ENCODE measurements around the gene HYAL2. TPM values are rescaled to one million over a fixed set of nuclear protein-coding genes. Genes with fewer than 3 reads are reported as not detected.
"Not testable (repeated sequence)": the region's sequence is repeated elsewhere in the genome, so short reads cannot be mapped to it uniquely, and the experiment has no call there.

The HYAL2 gene
- total RNA-seq, 4 donors from 2014 or later: 112 to 289 (median 166) TPM

DNA sequence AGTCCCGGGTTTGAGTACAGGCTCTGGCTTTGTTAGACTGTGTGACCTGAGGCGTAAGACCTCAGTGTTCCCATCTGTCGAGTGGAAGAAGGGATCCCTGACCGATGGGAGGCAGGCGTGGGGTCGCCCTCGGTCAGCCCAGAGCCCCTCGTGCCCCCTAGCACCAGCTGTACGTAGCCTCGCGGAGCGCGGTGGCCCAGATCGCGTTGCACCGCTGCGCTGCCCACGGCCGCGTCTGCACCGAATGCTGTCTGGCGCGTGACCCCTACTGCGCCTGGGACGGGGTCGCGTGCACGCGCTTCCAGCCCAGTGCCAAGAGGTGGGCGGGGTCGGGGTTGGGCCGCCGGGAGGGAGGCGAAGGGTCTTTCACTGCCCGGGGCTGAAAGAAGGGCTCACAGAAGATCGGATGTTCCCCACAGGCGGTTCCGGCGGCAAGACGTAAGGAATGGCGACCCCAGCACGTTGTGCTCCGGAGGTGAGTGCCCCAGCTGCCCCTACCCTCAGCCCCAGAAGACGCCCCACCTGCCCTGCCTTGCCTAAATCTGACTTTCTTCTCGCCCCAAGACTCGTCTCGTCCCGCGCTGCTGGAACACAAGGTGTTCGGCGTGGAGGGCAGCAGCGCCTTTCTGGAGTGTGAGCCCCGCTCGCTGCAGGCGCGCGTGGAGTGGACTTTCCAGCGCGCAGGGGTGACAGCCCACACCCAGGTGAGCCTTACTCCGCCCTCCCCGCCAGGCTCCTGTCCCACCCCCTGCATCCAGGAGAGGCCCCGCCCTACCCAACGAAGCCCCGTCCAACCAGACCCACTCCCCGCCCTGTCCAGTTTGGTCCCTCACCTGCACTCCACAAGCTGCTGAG is 47.2 kb downstream of the HYAL2 start:
- no peak for TF ChIP-seq POLR2A (IDR thresholded peaks at IDR 0.05)
- TF ChIP-seq, protein P1, sequence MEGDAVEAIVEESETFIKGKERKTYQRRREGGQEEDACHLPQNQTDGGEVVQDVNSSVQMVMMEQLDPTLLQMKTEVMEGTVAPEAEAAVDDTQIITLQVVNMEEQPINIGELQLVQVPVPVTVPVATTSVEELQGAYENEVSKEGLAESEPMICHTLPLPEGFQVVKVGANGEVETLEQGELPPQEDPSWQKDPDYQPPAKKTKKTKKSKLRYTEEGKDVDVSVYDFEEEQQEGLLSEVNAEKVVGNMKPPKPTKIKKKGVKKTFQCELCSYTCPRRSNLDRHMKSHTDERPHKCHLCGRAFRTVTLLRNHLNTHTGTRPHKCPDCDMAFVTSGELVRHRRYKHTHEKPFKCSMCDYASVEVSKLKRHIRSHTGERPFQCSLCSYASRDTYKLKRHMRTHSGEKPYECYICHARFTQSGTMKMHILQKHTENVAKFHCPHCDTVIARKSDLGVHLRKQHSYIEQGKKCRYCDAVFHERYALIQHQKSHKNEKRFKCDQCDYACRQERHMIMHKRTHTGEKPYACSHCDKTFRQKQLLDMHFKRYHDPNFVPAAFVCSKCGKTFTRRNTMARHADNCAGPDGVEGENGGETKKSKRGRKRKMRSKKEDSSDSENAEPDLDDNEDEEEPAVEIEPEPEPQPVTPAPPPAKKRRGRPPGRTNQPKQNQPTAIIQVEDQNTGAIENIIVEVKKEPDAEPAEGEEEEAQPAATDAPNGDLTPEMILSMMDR (IDR thresholded peaks at IDR 0.05): no peak
- Histone ChIP-seq H3K27ac (no peak overlapping the region), H3K4me1 (peaks cover 0 to 12% of the 10 kb centered on the region in 2 donors), H3K27me3 (no peaks in the 10 kb centered on the region), H3K36me3 (no peaks in the 10 kb centered on the region), H3K9me3 (no peaks in the 10 kb centered on the region), H3K4me3 (no peak overlapping the region)
- intact Hi-C loops (cut with DNase I; ENCODE audit: low total_unique reads): loop anchor here (5.0 kb wide), 1 partner anchor 83 kb away; the partner anchor contains the start of gene GNAT1
- no peak for DNase-seq

DNA sequence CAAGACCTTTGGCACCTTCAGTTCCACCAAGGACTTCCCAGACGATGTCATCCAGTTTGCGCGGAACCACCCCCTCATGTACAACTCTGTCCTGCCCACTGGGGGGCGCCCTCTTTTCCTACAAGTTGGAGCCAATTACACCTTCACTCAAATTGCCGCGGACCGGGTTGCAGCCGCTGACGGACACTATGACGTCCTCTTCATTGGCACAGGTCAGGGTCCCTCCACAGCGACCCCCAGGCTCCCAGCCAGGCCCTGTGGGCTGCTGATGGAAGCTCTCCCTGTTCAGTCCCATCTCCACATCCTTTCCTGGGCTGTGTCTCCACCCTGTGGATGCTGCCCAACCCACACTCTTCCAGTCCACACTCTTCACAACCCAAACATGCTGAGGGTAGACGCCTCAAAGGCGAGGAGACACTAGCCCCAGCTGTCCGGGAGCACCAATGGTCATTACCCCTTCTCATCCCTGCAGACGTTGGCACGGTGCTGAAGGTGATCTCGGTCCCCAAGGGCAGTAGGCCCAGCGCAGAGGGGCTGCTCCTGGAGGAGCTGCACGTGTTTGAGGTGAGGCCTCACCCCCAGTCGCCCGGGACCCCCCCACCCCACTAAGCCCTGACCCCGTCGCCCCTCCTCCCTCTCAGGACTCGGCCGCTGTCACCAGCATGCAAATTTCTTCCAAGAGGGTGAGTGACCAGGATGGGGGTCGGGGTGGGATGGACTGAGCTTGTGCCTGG is 48.0 kb downstream of the HYAL2 start:
- TF ChIP-seq, protein P1 (IDR thresholded peaks at IDR 0.05): peak; percentile 35 to 58 (median 54)
- TF ChIP-seq POLR2A (IDR thresholded peaks at IDR 0.05): no peak
- Histone ChIP-seq H3K9me3 (no peaks in the 10 kb centered on the region), H3K27me3 (no peaks in the 10 kb centered on the region), H3K36me3 (no peaks in the 10 kb centered on the region), H3K4me3 (no peak overlapping the region), H3K27ac (no peak overlapping the region), H3K4me1 (peaks cover 0 to 21% of the 10 kb centered on the region in 2 donors)
- peak in 1 of 2 donors; percentile 65 for DNase-seq
- intact Hi-C loops (cut with DNase I; ENCODE audit: low total_unique reads): loop anchor here (5.0 kb wide), 2 partner anchors 47 to 82 kb away; partner anchors contain the start of gene GNAT1

DNA sequence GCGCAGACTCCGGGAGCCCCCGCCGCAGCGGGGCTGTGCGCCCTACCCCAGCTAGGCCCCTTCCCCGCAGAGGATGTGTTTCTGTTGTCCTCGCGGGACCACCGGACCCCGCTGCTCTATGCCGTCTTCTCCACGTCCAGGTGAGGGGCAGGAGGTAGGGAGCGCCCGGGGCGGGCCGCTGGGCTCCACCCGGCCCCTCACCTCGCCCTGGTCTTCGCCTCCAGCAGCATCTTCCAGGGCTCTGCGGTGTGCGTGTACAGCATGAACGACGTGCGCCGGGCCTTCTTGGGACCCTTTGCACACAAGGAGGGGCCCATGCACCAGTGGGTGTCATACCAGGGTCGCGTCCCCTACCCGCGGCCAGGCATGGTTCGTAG is 48.9 kb downstream of the HYAL2 start:
- Histone ChIP-seq H3K27me3 (no peaks in the 10 kb centered on the region), H3K36me3 (no peaks in the 10 kb centered on the region), H3K27ac (no peak overlapping the region), H3K4me3 (no peak overlapping the region), H3K4me1 (peaks cover 0 to 21% of the 10 kb centered on the region in 2 donors), H3K9me3 (no peaks in the 10 kb centered on the region)
- TF ChIP-seq, protein P1 (IDR thresholded peaks at IDR 0.05): no peak
- no peak for TF ChIP-seq POLR2A (IDR thresholded peaks at IDR 0.05)
- intact Hi-C loops (cut with DNase I; ENCODE audit: low total_unique reads): loop anchor here (5.0 kb wide), 1 partner anchor 46 kb away; no protein-coding TSS in a partner anchor
- DNase-seq: peak in 1 of 2 donors; percentile 35

DNA sequence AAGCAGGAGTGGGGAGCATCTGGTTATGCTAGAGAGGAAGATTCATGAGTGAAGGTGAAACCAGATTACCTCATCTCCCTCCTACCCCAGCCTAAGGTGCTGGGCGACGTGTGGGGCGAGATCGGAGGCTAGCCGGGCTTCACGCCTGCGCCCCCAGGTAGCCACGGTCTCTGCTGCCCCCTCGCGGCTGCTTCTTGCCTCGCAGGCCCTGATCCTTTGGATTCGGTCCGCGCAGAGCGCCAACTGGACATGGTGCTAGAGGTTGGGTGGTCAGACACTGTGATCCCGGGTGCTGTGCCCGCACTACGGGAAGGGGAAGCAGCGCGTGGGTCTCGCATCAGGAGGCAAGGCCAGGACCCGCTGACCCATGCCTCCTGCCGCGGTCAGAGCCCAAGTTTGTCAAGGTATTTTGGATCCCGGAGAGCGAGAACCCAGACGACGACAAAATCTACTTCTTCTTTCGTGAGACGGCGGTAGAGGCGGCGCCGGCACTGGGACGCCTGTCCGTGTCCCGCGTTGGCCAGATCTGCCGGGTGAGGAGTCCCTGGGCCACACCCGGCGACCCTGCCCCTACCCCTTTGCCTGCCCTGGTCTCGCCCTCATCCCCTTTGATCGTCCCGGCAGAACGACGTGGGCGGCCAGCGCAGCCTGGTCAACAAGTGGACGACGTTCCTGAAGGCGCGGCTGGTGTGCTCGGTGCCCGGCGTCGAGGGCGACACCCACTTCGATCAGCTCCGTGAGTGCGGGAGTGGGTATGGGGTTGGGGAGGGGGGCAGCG is 49.4 kb downstream of the HYAL2 start:
- Histone ChIP-seq H3K27ac (peak overlapping the region; percentile 97 to 99), H3K27me3 (no peaks in the 10 kb centered on the region), H3K36me3 (no peaks in the 10 kb centered on the region), H3K4me3 (peak overlapping the region; percentile 2 to 5), H3K9me3 (no peaks in the 10 kb centered on the region), H3K4me1 (peaks cover 0 to 24% of the 10 kb centered on the region in 2 donors)
- peak; percentile 87 to 90 for DNase-seq
- TF ChIP-seq POLR2A (IDR thresholded peaks at IDR 0.05): peak in 1 of 2 donors; percentile 47
- TF ChIP-seq, protein P1 (IDR thresholded peaks at IDR 0.05): peak; percentile 96 to 100 (median 98)
- intact Hi-C loops (cut with DNase I; ENCODE audit: low total_unique reads): loop anchor here (5.0 kb wide), 1 partner anchor 46 kb away; no protein-coding TSS in a partner anchor

DNA sequence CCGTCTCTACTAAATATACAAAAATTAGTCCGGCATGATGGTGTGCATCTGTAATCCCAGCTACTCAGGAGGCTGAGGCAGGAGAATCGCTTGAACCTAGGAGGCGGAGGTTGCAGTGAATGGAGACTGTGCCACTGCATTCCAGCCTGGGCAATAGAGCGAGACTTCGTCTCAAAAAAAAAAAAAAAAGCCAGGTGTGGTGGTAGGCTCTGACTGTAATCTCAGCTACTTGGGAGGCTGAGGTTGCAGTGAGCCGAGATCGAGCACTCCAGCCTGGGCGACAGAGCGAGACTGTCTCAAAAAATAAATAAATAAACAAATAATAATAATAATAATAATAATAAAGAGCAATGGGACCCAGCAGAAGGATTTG is 50.0 kb downstream of the HYAL2 start:
- DNase-seq, H3K4me3 ChIP-seq, H3K9me3 ChIP-seq, H3K27me3 ChIP-seq, H3K36me3 ChIP-seq: not testable (repeated sequence)
- intact Hi-C loops (cut with DNase I; ENCODE audit: low total_unique reads): loop anchor here (5.0 kb wide), 1 partner anchor 45 kb away; no protein-coding TSS in a partner anchor
- H3K4me1 ChIP-seq: peaks cover 0 to 24% of the 10 kb centered on the region in 2 donors
- H3K27ac ChIP-seq: peak overlapping the region; percentile 97 to 99

All from uterus (tissue), 4 donors.